Stimulated activated CD4-positive, alpha-beta T cell treated with anti-CD3 and anti-CD28 coated beads, Interleukin-15, amount 100 ng/mL, for 48 hours (primary cell): ENCODE data around the gene ZIC3.

Experiments
- DNase-seq, 2 donors: peaks; one replicate each; pipeline ENCODE4 v3.0.0-alpha.2; 2020; ENCODE audit warnings: low read depth in 2 of 2

ZIC3 gene

GRCh38 chrX:137574102-137574783 lies 8.3 kb downstream of the ZIC3 start:
- DNase-seq, result no peak

- DNase-seq, result no peak
These were observed 8.9 kb downstream of the ZIC3 start for GRCh38 chrX:137574784-137575293.

- no peak for DNase-seq
These were observed 9.8 kb downstream of the ZIC3 start for GRCh38 chrX:137575596-137576255.

- DNase-seq, result no peak
These were observed 21.2 kb downstream of the ZIC3 start for GRCh38 chrX:137587151-137587550.

- no peak for DNase-seq
These were observed 34.8 kb downstream of the ZIC3 start for GRCh38 chrX:137600769-137601168.
